ENCODE data around the gene TOR1AIP2.

DNA sequence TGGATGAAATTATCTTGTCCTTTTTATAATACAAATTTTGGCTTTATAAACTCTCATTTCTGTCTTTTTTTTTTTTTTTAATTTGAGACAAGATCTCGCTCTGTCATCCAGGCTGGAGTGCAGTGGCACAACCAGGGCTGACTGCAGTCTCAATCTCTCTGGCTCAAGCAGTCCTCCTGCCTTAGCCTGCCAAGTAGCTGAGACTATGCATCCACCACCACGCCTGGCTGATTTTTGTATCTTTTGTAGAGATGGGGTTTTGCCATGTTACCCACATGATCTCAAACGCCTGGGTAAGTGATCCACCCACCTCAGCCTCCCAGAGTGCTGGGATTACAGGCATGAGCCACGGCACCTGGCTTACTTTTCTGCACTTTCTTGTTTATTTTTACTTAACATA lies 12.0 kb upstream of the TOR1AIP2 start:
- no peak for TF ChIP-seq POLR2AphosphoS5 (IDR thresholded peaks at IDR 0.05)
- no peak for TF ChIP-seq POLR2A (IDR thresholded peaks at IDR 0.05)
